HepG2 (cell line): ENCODE data around the gene NBEAL2.
A peak's percentile ranks its signal among the peaks of the same experiment; 100 is the strongest.

Experiments
- CTCF ChIP-seq: sonication (generic); formaldehyde crosslinking; IDR thresholded peaks from 2 replicates; pipeline ENCODE4 v1.5.0; 2020; ENCODE audit warnings: mild to moderate bottlenecking, missing genetic modification reagents, moderate library complexity
- NR2C2 ChIP-seq: sonication (generic); formaldehyde crosslinking; IDR thresholded peaks from 2 replicates; pipeline ENCODE4 v1.4.0; 2020; ENCODE audit warnings: missing genetic modification reagents, mild to moderate bottlenecking, moderate library complexity, borderline replicate concordance
- POLR2A ChIP-seq, 2 experiments: IDR thresholded peaks; 2 replicates each; pipeline ENCODE4 v1.6.1; 2011; ENCODE audit warnings: low read depth in 2 of 2, low read length in 2 of 2, mild to moderate bottlenecking in 1 of 2, moderate library complexity in 1 of 2; ENCODE audit not compliant: insufficient read depth in 1 of 2
- ZBTB26 ChIP-seq: IDR thresholded peaks from 2 replicates; pipeline ENCODE4 v1.6.1; 2016; ENCODE audit warnings: missing compliant biosample characterization, missing genetic modification reagents, borderline replicate concordance
- ZBTB43 ChIP-seq: sonication (generic); formaldehyde crosslinking; conservative IDR thresholded peaks from 2 replicates; pipeline ENCODE4 v1.4.0; 2020; ENCODE audit warnings: missing genetic modification reagents

DNA sequence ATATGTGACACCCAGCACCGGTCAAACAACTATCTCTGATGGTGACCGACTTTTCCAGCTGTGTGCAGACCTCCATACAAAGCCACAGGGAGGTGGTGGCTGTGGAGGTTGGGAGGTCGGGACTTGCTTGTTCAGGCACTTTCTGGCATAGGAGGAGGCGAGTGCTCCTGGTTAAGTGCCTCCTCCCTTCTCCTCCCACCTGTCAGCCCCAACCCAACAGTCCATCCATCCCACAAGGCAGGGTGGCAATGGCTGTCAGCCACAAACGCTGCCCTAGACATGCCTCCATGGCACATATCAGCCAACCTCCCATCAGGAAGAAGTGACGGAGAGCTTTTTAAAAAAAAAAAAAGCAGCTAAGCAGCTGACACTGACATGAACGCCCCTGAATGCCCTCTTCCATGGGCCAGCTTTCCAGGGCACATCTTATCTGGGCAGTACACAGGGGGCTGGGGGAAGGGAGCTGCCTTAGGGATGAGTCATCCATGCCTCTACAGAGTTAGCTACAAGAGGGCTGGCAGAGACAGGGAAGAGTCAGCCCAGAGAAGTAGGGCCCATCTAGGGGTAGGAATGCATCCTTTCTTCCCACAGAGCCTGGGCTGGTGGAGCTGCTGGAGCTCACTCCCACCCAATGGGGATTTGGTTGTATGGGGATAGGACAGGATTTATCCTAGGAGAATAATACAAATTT is 44.2 kb upstream of the NBEAL2 start:
- peak; percentile 64 for TF ChIP-seq CTCF (CRISPR knock-in tag)
- TF ChIP-seq POLR2A (IDR thresholded peaks at IDR 0.05; ENCODE audit: insufficient read depth in 1 of 2, low read depth in 2 of 2, low read length in 2 of 2): no peak
- TF ChIP-seq ZBTB43: no peak
- no peak for TF ChIP-seq NR2C2 (CRISPR knock-in tag)
- no peak for TF ChIP-seq ZBTB26 (CRISPR knock-in tag)
